Naive thymus-derived CD8-positive, alpha-beta T cell (primary cell): ENCODE results near the gene SLC25A13. TPM values are rescaled to one million over a fixed set of nuclear protein-coding genes. Genes with fewer than 3 reads are reported as not detected.
"Not testable (repeated sequence)": the region's sequence is repeated elsewhere in the genome, so short reads cannot be mapped to it uniquely, and the experiment has no call there.

Experiments used
- ATAC-seq, 2 donors: fragments of 150-1000 bp; cut with Tn5 transposase in 1 of 2; sonication (Bioruptor Pico), chemical (Tn5 transposase) in 1 of 2; 1 replicate in 1 of 2; 2 replicates in 1 of 2; pipeline ENCODE4 v1.10.0; 2021; ENCODE audit warnings: mild to moderate bottlenecking in 2 of 2, moderate library complexity in 2 of 2
- POLR2A ChIA-PET: fragments of 350-600 bp; sonication (Branson Sonifier 250); formaldehyde crosslinking; loops from one replicate; lab custom pipeline; 2021; ENCODE audit warnings: antibody characterized with exemption; lab: Charles Lee
- DNase-seq, 10 donors: peaks; one replicate each; pipeline versions ENCODE4 v3.0.0 to v3.0.0-alpha.2; 2020 to 2022
- H3K27ac Mint-ChIP-seq, 10 donors: one replicate each; pipeline ENCODE4 v1.8.0; 2020 to 2022; ENCODE audit warnings: mild to moderate bottlenecking in 10 of 10, mixed read lengths in 10 of 10, moderate library complexity in 4 of 10, inconsistent platforms in 1 of 10
- H3K27me3 Mint-ChIP-seq, 5 donors: one replicate each; pipeline ENCODE4 v1.8.0; 2021 to 2022; ENCODE audit warnings: mixed read lengths in 5 of 5
- H3K36me3 Mint-ChIP-seq, 3 donors: one replicate each; pipeline ENCODE4 v1.8.0; 2020 to 2022; ENCODE audit warnings: mixed read lengths in 3 of 3, mild to moderate bottlenecking in 2 of 3, inconsistent platforms in 1 of 3
- H3K4me1 Mint-ChIP-seq, 4 donors: one replicate each; pipeline ENCODE4 v1.8.0; 2021 to 2022; ENCODE audit warnings: mixed read lengths in 4 of 4
- H3K4me3 Mint-ChIP-seq, 10 donors: one replicate each; pipeline ENCODE4 v1.8.0; 2020 to 2022; ENCODE audit warnings: mild to moderate bottlenecking in 10 of 10, mixed read lengths in 10 of 10, moderate library complexity in 6 of 10, inconsistent platforms in 1 of 10
- H3K9me3 Mint-ChIP-seq, 9 donors: one replicate each; pipeline ENCODE4 v1.8.0; 2020 to 2022; ENCODE audit warnings: mixed read lengths in 9 of 9, mild to moderate bottlenecking in 3 of 9, inconsistent platforms in 1 of 9, moderate library complexity in 1 of 9
- polyA plus RNA-seq, 3 donors: library from polyadenylated mRNA; unstranded; fragments of 300-500 nt; fragmentation: Illumina TruSeq; gene quantifications; one replicate each; pipeline ENCODE4 v1.2.3, GENCODE V29; 2021
- total RNA-seq, 8 experiments: library from RNA in 2 of 8; stranded (reverse) in 2 of 8; gene quantifications; one replicate each; pipeline ENCODE4 v1.2.3 and lab custom pipeline; 2021 to 2026

Gene SLC25A13
- total and polyA plus RNA-seq, 5 experiments from 2014 or later = 3.1 to 12.1 (median 5.8) TPM

DNA sequence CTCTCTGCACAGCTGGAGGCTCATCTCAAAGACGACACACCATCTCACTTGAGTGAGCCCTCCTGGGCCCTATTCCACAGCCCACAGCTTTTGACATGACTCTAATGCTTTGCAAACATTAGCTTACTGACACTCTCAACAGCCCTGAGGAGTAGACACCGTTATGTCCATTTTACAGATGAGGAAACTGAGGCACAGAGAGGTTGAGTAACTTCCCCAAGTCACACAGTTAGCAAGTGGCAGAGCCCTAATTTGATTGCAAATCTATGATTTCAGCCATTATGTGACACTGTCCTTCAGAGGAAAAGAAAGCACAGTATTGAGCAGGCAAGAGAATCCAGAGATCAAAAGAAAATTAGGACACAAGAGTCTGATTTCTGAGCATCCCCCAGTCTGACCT lies 16.0 kb downstream of the SLC25A13 start:
- no peak for DNase-seq
- POLR2A ChIA-PET = interaction anchor here (0.6 kb wide), 1 partner anchor 15 kb away, joined by 3 read pairs; no protein-coding TSS in a partner anchor
- Mint-ChIP-seq H3K4me3 (no peak overlapping the region), H3K36me3 (peaks cover 0 to 6% (median 0%) of the 10 kb centered on the region in 3 donors), H3K4me1 (peaks cover 15 to 60% (median 45%) of the 10 kb centered on the region in 4 donors), H3K9me3 (no peaks in the 10 kb centered on the region), H3K27ac (peak overlapping the region in 2 of 10 donors; percentile 7 to 22), H3K27me3 (no peaks in the 10 kb centered on the region)
- no peak for ATAC-seq

DNA sequence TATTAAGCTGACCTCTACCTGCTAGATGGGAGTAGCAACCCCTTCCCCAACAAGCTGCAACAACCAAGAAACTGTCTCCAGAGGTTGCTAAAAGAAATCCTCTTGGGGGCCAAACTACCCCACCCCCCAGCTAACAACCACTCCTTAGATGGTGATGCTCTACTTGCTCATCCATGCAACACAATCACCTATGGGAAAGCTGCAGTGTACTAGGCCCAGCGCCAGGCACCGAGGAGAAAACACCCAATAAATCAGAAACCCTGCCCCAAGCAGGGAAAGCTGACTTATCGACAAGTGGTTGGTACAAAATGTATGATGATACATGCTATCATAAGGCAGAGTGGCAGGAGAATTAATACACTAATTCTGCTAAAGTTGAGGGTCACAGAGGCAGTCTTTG lies 17.3 kb downstream of the SLC25A13 start:
- Mint-ChIP-seq H3K4me1 (peaks cover 13 to 57% (median 44%) of the 10 kb centered on the region in 4 donors), H3K27me3 (no peaks in the 10 kb centered on the region), H3K9me3 (no peaks in the 10 kb centered on the region), H3K4me3 (peak overlapping the region in 1 of 10 donors; percentile 42), H3K36me3 (peaks cover 0 to 6% (median 0%) of the 10 kb centered on the region in 3 donors), H3K27ac (no peak overlapping the region)
- DNase-seq (no peak), ATAC-seq (no peak)
- POLR2A ChIA-PET = no interaction called here

DNA sequence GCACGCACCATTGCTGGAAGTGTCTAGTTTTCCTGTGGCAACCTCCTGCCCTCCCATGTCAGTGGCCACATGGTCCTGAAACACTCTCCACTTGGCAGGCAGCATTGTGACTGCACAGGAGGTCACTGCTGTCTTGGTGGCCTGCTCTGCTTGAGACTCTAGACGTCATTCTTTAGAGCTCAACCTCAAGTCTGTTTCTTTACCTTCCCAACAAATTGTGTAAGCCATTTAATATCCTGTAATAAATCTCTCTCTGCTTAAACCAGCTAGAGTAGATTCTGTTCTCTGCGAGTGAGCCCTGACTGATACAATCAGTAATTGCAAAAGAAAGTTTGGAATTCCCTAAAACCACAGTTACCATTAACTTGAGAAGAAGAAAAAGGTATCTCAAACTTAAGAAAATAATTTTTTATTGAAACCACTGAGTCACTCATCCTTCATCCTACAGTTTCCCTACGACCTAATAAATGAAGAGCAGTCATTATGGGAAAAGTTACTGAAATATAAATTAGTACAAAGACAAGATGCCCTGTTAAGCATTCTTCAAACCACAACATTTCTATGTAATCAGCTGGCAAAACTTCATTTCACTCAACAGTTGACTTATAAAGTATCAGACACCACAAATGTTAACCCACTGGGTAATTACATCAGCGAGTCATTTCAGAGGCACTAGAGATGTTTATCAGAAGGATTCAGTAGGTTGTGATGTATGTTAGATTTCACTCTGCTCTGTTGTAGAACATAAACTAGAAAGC lies 18.0 kb downstream of the SLC25A13 start:
- Mint-ChIP-seq H3K4me1 (peaks cover 13 to 55% (median 38%) of the 10 kb centered on the region in 4 donors), H3K4me3 (no peak overlapping the region), H3K27ac (peak overlapping the region in 1 of 10 donors; percentile 43), H3K36me3 (peaks cover 0 to 6% (median 0%) of the 10 kb centered on the region in 3 donors), H3K9me3 (no peaks in the 10 kb centered on the region), H3K27me3 (no peaks in the 10 kb centered on the region)
- DNase-seq (no peak), ATAC-seq (no peak)
- POLR2A ChIA-PET = no interaction called here

DNA sequence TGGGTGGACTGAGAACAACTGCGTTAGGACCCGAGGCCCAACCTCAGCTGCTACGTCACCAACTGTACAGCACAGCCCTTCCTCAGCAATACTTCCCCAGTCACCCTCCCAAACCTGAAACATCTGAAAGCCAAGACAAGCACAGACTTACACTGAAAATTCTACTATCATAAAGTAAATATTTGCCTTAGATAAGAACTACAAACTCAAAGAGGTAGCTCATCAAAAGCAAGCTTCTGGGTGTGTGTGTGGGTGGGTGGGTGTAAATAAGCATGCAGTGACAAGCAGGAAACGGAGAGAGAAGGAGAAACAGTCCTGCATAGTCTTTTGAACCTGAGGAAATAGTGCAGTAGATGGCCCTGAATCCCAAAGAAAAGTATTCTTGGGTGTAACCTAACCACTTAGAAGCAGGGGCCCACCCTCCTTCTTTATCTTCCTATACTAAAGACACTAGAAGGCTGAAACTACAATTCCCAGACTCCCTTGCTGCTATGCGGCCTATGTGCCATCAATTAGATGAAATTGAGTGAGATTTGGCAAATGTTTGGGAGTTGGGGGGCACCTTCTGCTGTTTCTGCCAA lies 18.7 kb downstream of the SLC25A13 start:
- Mint-ChIP-seq H3K27ac (peak overlapping the region in 5 of 10 donors; percentile 33 to 67 (median 52)), H3K4me3 (peak overlapping the region in 1 of 10 donors; percentile 46), H3K27me3 (no peaks in the 10 kb centered on the region), H3K36me3 (peaks cover 0 to 6% (median 0%) of the 10 kb centered on the region in 3 donors), H3K4me1 (peaks cover 9 to 53% (median 32%) of the 10 kb centered on the region in 4 donors), H3K9me3 (no peaks in the 10 kb centered on the region)
- POLR2A ChIA-PET = no interaction called here
- no peak for ATAC-seq
- no peak for DNase-seq

DNA sequence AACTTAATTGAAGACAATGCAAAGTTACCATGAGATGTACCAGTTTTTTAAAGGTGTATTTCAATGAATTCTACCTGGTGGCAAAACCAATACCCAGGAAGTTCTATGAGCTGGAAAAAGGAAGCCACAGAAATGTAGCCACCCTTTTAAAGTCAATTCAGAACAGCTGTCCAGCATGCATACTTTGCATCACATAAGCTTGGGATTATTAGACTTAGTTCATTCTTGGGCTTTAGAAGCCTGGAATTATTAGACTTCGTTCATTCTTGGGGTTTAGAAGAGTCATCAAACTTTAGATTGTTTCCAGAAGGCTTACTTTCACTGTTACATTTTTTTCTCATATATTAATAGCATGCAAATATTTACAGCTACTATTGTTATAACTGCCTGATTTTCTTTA lies 20.9 kb downstream of the SLC25A13 start:
- H3K36me3 Mint-ChIP-seq = peaks cover 0 to 6% (median 2%) of the 10 kb centered on the region in 3 donors

DNA sequence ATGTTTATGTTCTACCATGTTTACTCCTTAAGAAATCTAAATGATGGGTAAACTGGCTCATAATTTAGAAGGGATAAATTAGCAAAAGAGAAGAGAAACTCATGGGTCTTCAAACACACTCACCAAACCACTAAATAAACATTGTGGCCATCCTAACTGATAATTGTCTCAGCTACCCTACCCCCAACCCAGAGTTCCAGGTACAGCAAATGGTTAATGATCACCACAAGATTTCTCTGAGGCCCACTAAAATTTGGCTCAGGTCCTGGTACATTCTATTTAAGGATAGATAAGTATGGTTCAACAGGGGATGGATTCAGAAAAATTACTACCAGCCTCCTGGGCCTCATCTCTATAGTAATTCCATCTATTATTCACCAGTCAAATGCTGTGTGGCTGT lies 21.4 kb downstream of the SLC25A13 start:
- H3K27ac Mint-ChIP-seq = peak overlapping the region in 1 of 10 donors; percentile 31
- H3K27me3 Mint-ChIP-seq = no peaks in the 10 kb centered on the region
- H3K9me3 Mint-ChIP-seq = no peaks in the 10 kb centered on the region
- no peak overlapping the region for H3K4me3 Mint-ChIP-seq
- ATAC-seq (no peak), DNase-seq (no peak)
- peaks cover 2 to 43% (median 24%) of the 10 kb centered on the region in 4 donors for H3K4me1 Mint-ChIP-seq
- H3K36me3 Mint-ChIP-seq = peaks cover 0 to 5% (median 5%) of the 10 kb centered on the region in 3 donors
- POLR2A ChIA-PET = no interaction called here

More for the DNA sequence above, 20.9 kb downstream of the SLC25A13 start:
- ATAC-seq (no peak), DNase-seq (no peak)
- H3K27ac Mint-ChIP-seq = no peak overlapping the region
- H3K4me3 Mint-ChIP-seq = no peak overlapping the region
- POLR2A ChIA-PET = no interaction called here
- no peaks in the 10 kb centered on the region for H3K9me3 Mint-ChIP-seq
- no peaks in the 10 kb centered on the region for H3K27me3 Mint-ChIP-seq
- peaks cover 2 to 48% (median 26%) of the 10 kb centered on the region in 4 donors for H3K4me1 Mint-ChIP-seq

DNA sequence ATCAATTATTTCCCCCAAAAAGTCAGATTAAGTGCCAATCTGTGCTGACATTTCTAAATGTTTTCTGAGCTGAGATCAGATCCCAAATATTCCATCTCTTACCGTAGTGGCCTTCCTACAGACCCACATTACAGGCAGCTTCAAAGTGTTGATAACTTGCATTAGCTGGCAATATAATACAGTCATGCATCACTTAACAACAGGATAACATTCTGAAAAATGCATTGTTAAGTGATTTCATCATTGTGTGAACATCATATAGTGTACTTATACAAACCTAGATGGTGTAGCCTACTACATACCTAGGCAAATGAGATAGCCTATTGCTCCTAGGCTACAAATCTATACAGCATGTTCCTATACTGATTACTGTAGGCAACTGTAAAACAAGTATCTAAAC lies 22.4 kb downstream of the SLC25A13 start:
- POLR2A ChIA-PET = no interaction called here
- peaks cover 0 to 2% (median 0%) of the 10 kb centered on the region in 9 donors for H3K9me3 Mint-ChIP-seq
- no peak for ATAC-seq

DNA sequence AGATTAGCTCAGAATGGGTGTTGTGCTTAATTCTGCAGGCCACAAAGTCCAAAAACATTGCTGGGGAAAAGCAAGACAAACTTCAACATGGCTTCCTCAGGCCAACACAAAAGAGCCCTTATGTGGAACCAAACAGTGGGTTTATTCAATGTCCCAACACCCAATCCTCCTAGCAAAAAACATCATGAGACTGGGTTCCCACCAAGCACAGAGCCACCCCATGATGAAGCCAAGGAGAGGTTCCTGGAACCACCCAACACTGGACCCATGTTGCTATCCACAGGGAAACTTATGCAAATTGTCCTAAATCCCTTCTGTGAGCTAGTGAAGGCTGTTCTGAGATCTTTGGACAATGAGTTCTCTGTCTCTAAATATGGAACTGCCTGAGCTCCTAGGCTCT lies 24.0 kb downstream of the SLC25A13 start:
- Mint-ChIP-seq H3K27me3 (no peaks in the 10 kb centered on the region), H3K4me3 (no peak overlapping the region), H3K36me3 (peaks cover 0 to 12% (median 12%) of the 10 kb centered on the region in 3 donors), H3K4me1 (peaks cover 0 to 24% (median 8%) of the 10 kb centered on the region in 4 donors), H3K9me3 (peaks cover 0 to 2% (median 0%) of the 10 kb centered on the region in 9 donors), H3K27ac (peak overlapping the region in 1 of 10 donors; percentile 43)
- ATAC-seq = no peak
- POLR2A ChIA-PET = no interaction called here
- DNase-seq = no peak

More for the DNA sequence above, 22.4 kb downstream of the SLC25A13 start:
- Mint-ChIP-seq H3K36me3 (peaks cover 0 to 12% (median 11%) of the 10 kb centered on the region in 3 donors), H3K27me3 (no peaks in the 10 kb centered on the region), H3K4me3 (no peak overlapping the region), H3K27ac (no peak overlapping the region), H3K4me1 (peaks cover 2 to 39% (median 21%) of the 10 kb centered on the region in 4 donors)
- no peak for DNase-seq

DNA sequence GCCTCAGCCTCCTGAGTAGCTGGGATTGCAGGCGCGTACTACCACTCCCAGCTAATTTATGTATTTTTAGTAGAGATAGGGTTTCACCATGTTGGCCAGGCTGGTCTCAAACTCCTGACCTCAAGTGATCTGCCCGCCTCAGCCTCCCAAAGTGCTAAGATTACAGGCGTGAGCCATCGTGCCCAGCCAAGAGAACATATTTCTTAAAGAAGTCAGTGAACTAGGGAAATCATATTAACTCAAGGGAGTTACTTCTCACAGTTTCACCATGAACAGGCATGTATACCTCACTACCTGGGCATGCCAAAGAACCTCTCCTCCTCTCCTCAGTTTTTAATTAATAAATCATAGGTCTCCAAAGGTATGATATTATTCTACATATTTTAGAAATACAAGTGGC lies 24.5 kb downstream of the SLC25A13 start:
- DNase-seq, H3K9me3 Mint-ChIP-seq, ATAC-seq, H3K4me3 Mint-ChIP-seq, POLR2A ChIA-PET, H3K27me3 Mint-ChIP-seq: not testable (repeated sequence)
- peaks cover 0 to 16% (median 12%) of the 10 kb centered on the region in 3 donors for H3K36me3 Mint-ChIP-seq
- H3K27ac Mint-ChIP-seq = peak overlapping the region in 2 of 10 donors; percentile 43 to 53
- H3K4me1 Mint-ChIP-seq = peaks cover 0 to 21% (median 5%) of the 10 kb centered on the region in 4 donors

DNA sequence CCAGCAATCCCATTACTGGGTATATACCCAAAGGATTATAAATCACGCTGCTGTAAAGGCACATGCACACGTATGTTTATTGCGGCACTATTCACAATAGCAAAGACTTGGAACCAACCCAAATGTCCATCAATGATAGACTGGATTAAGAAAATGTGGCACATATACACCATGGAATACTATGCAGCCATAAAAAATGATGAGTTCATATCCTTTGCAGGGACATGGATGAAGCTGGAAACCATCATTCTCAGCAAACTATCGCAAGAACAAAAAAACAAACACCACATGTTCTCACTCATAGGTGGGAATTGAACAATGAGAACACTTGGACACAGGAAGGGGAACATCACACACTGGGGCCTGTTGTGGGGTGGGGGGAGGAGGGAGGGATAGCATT lies 28.0 kb downstream of the SLC25A13 start:
- H3K27ac Mint-ChIP-seq, DNase-seq, H3K27me3 Mint-ChIP-seq, ATAC-seq, H3K4me3 Mint-ChIP-seq, POLR2A ChIA-PET: not testable (repeated sequence)
- Mint-ChIP-seq H3K4me1 (peaks cover 3 to 11% (median 4%) of the 10 kb centered on the region in 4 donors), H3K36me3 (peaks cover 11 to 32% (median 17%) of the 10 kb centered on the region in 3 donors), H3K9me3 (peaks cover 0 to 27% (median 0%) of the 10 kb centered on the region in 9 donors)

DNA sequence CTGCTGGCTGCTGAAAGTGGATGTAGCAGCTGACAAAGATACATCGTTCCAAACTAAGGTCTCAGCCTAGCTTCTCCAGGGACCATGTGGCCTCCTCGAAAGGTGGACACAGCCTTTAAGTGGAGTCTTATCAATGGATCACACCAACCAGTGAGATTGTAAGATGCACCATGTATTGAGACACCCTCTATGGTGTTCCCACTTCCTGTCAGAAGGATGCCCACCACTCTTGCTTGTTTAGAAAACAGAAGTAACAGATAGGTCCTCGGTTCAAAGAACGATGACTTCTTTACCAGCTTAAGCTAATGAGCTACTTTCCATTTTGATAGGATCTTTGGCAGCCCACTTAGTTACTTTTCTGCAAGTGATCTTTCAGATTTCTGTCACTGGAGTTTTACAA lies 34.3 kb downstream of the SLC25A13 start:
- DNase-seq (no peak), ATAC-seq (no peak)
- Mint-ChIP-seq H3K27me3 (no peaks in the 10 kb centered on the region), H3K36me3 (peaks cover 8 to 17% (median 11%) of the 10 kb centered on the region in 3 donors), H3K27ac (peak overlapping the region in 7 of 10 donors; percentile 6 to 98 (median 35)), H3K9me3 (peaks cover 0 to 23% (median 8%) of the 10 kb centered on the region in 9 donors), H3K4me3 (no peak overlapping the region), H3K4me1 (peaks cover 31 to 57% (median 39%) of the 10 kb centered on the region in 4 donors)
- POLR2A ChIA-PET = interaction anchor here (0.7 kb wide), 1 partner anchor 98 kb away, joined by 3 read pairs; no protein-coding TSS in a partner anchor

DNA sequence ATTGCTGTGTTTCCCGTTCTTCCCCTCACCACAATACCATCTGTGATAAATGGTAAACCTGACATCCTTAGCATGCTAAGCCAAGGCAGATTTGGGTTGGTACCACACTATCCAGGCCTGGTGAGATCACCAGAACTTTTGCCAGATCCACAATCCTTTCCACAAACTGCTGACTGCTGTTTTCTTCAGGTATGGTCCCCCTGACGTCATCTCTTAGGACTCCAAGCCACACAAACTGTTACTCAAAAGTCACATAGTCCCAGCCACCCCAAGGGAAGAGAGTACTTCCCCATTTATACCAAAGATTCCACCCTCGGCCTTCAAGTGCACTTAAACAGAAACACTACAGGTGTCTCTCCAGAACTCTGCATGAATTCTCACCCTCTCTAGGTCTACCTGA lies 34.8 kb downstream of the SLC25A13 start:
- H3K27me3 Mint-ChIP-seq = no peaks in the 10 kb centered on the region
- ATAC-seq (no peak), DNase-seq (no peak)
- POLR2A ChIA-PET = no interaction called here
- peaks cover 0 to 19% (median 8%) of the 10 kb centered on the region in 9 donors for H3K9me3 Mint-ChIP-seq
- H3K4me1 Mint-ChIP-seq = peaks cover 31 to 57% (median 38%) of the 10 kb centered on the region in 4 donors
- no peak overlapping the region for H3K4me3 Mint-ChIP-seq
- H3K36me3 Mint-ChIP-seq = peaks cover 8 to 14% (median 11%) of the 10 kb centered on the region in 3 donors
- peak overlapping the region in 8 of 10 donors; percentile 5 to 98 (median 36) for H3K27ac Mint-ChIP-seq
